Measurements from ENCODE around the gene ANKRD6. TPM values are rescaled to one million over a fixed set of nuclear protein-coding genes. Genes with fewer than 3 reads are reported as not detected.

ANKRD6 gene
- polyA plus RNA-seq, 3 donors: 0.93 to 3.0 (median 1.2) TPM

DNA sequence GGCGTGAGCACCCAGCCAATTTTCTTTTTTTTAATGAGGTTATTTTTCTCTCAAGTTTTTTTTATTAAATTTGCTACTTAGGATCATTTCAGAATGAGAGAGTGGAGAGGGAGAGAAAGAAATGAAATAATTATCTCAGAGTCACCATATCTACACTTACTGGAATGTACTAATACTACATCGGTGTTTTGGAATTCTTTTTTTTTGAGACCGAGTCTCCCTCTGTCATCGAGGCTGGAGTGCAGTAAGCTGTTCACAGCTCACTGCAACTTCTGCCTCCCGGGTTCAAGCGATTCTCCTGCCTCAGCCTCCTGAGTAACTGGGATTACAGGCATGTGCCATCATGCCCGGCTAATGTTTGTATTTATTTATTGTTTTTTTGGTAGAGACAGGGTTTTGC, 27.8 kb downstream of the ANKRD6 start:
- Mint-ChIP-seq H3K4me3 (no peak overlapping the region), H3K36me3 (no peaks in the 10 kb centered on the region), H3K27ac (no peak overlapping the region), H3K27me3 (ENCODE audit: low read depth in 3 of 3) (no peaks in the 10 kb centered on the region), H3K4me1 (no peaks in the 10 kb centered on the region), H3K9me3 (peaks cover 0 to 4% (median 0%) of the 10 kb centered on the region in 7 donors)
- Histone ChIP-seq H3K4me2 (replicated peaks; ENCODE audit: extremely low read depth, low read length, poor library complexity, severe bottlenecking) (no peak overlapping the region), H3K27me3 (ENCODE audit: control insufficient read depth in 2 of 2, insufficient read depth in 2 of 2, low read length in 2 of 2) (no peaks in the 10 kb centered on the region), H3K9ac (ENCODE audit: insufficient read depth, low read length, poor library complexity, severe bottlenecking) (no peak overlapping the region), H3K36me3 (replicated peaks in 1 of 2; ENCODE audit: control insufficient read depth in 1 of 2, insufficient read depth in 2 of 2, low read length in 2 of 2) (no peaks in the 10 kb centered on the region), H3K4me1 (ENCODE audit: control insufficient read depth in 1 of 2, insufficient read depth in 2 of 2, low read length in 2 of 2) (no peaks in the 10 kb centered on the region), H2AFZ (ENCODE audit: insufficient read depth, low read depth, low read length, poor library complexity, severe bottlenecking) (no peak overlapping the region), H3K9me3 (replicated peaks in 1 of 2; ENCODE audit: control insufficient read depth in 1 of 2, insufficient read depth in 1 of 2, low read length in 2 of 2) (no peaks in the 10 kb centered on the region), H3K4me3 (replicated peaks in 1 of 3; ENCODE audit: low read depth in 2 of 3, low read length in 3 of 3) (no peak overlapping the region), H3K79me2 (ENCODE audit: insufficient read depth, low read length) (no peaks in the 10 kb centered on the region), H4K20me1 (ENCODE audit: insufficient read depth, low read length) (no peaks in the 10 kb centered on the region), H3K27ac (ENCODE audit: low read depth in 1 of 2, low read length in 2 of 2) (no peak overlapping the region)
- TF ChIP-seq, protein P1, sequence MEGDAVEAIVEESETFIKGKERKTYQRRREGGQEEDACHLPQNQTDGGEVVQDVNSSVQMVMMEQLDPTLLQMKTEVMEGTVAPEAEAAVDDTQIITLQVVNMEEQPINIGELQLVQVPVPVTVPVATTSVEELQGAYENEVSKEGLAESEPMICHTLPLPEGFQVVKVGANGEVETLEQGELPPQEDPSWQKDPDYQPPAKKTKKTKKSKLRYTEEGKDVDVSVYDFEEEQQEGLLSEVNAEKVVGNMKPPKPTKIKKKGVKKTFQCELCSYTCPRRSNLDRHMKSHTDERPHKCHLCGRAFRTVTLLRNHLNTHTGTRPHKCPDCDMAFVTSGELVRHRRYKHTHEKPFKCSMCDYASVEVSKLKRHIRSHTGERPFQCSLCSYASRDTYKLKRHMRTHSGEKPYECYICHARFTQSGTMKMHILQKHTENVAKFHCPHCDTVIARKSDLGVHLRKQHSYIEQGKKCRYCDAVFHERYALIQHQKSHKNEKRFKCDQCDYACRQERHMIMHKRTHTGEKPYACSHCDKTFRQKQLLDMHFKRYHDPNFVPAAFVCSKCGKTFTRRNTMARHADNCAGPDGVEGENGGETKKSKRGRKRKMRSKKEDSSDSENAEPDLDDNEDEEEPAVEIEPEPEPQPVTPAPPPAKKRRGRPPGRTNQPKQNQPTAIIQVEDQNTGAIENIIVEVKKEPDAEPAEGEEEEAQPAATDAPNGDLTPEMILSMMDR (IDR thresholded peaks at IDR 0.05): no peak
- WGBS (ENCODE audit: insufficient coverage): 90% methylated on average over 2 of the region's 7 CpGs
- DNase-seq: no peak
- intact Hi-C loops (cut with micrococcal nuclease): no loop called here

DNA sequence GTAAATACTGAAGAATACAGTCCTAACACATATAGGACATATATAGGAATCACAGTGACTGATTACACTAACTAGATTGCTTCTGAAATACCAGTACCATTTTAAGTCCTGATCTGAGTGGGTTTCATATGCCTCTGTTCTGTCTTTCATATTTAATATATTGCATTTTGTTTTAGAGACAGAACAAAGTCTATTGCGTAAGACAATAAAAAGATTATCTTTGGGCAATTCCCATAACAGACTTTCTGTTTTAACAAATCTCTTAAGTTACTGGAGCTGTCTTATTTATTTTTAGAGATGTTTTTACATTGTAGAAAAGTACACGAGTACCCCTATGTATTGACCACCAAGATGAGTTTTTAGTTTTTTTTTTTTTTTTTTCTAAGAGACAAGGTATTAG, 29.6 kb downstream of the ANKRD6 start:
- H3K4me2 ChIP-seq (replicated peaks; ENCODE audit: extremely low read depth, low read length, poor library complexity, severe bottlenecking): no peak overlapping the region
- no CpG with 5 or more reads among the region's 2 CpGs for WGBS (ENCODE audit: insufficient coverage)
- H3K27me3 Mint-ChIP-seq (ENCODE audit: low read depth in 3 of 3): no peaks in the 10 kb centered on the region
- TF ChIP-seq, protein P1 (IDR thresholded peaks at IDR 0.05): no peak
- H3K4me3 ChIP-seq (replicated peaks in 1 of 3; ENCODE audit: low read depth in 2 of 3, low read length in 3 of 3): no peak overlapping the region
- H3K27me3 ChIP-seq (ENCODE audit: control insufficient read depth in 2 of 2, insufficient read depth in 2 of 2, low read length in 2 of 2): no peaks in the 10 kb centered on the region
- H3K79me2 ChIP-seq (ENCODE audit: insufficient read depth, low read length): no peaks in the 10 kb centered on the region
- H3K4me1 ChIP-seq (ENCODE audit: control insufficient read depth in 1 of 2, insufficient read depth in 2 of 2, low read length in 2 of 2): no peaks in the 10 kb centered on the region
- H3K36me3 Mint-ChIP-seq: no peaks in the 10 kb centered on the region
- no peaks in the 10 kb centered on the region for H3K9me3 ChIP-seq (replicated peaks in 1 of 2; ENCODE audit: control insufficient read depth in 1 of 2, insufficient read depth in 1 of 2, low read length in 2 of 2)
- peaks cover 0 to 2% (median 0%) of the 10 kb centered on the region in 7 donors for H3K9me3 Mint-ChIP-seq
- intact Hi-C loops (cut with micrococcal nuclease): no loop called here
- H4K20me1 ChIP-seq (ENCODE audit: insufficient read depth, low read length): no peaks in the 10 kb centered on the region
- H2AFZ ChIP-seq (ENCODE audit: insufficient read depth, low read depth, low read length, poor library complexity, severe bottlenecking): no peak overlapping the region
- no peak overlapping the region for H3K9ac ChIP-seq (ENCODE audit: insufficient read depth, low read length, poor library complexity, severe bottlenecking)
- H3K27ac ChIP-seq (ENCODE audit: low read depth in 1 of 2, low read length in 2 of 2): no peak overlapping the region
- no peak overlapping the region for H3K4me3 Mint-ChIP-seq
- DNase-seq: no peak
- H3K27ac Mint-ChIP-seq: no peak overlapping the region
- H3K4me1 Mint-ChIP-seq: no peaks in the 10 kb centered on the region
- H3K36me3 ChIP-seq (replicated peaks in 1 of 2; ENCODE audit: control insufficient read depth in 1 of 2, insufficient read depth in 2 of 2, low read length in 2 of 2): no peaks in the 10 kb centered on the region
